GM12878 (cell line): ENCODE measurements around the gene TGFBI.

Experiments
- CHD2 ChIP-seq: IDR thresholded peaks from 2 replicates; pipeline ENCODE4 v1.6.1; 2011; ENCODE audit warnings: low read depth, low read length, improper control_type of control experiment, borderline replicate concordance
- CREB1 ChIP-seq: IDR thresholded peaks from 2 replicates; pipeline ENCODE4 v1.6.1; 2012; ENCODE audit warnings: low read depth, mild to moderate bottlenecking, inconsistent platforms
- CTCF ChIP-seq, 3 experiments: IDR thresholded peaks in 2 of 3; conservative IDR thresholded peaks in 1 of 3; 2 replicates each; pipeline ENCODE4 v1.5.1; 2011; ENCODE audit warnings: low read depth in 3 of 3, low read length in 3 of 3, mild to moderate bottlenecking in 3 of 3, control low read depth in 2 of 3, moderate library complexity in 2 of 3, inconsistent platforms in 1 of 3, mixed read lengths in 1 of 3; ENCODE audit not compliant: control insufficient read depth in 2 of 3, insufficient read depth in 1 of 3; ENCODE audit errors: extremely low read depth in 1 of 3
- HDAC2 ChIP-seq: fragments of 200-600 bp; sonication (generic); IDR thresholded peaks from 2 replicates; pipeline ENCODE4 v1.6.1; 2017
- NBN ChIP-seq: fragments of 450-650 bp; IDR thresholded peaks from 2 replicates; pipeline ENCODE4 v1.6.1; 2016
- POLR2A ChIP-seq: IDR thresholded peaks from 2 replicates; pipeline ENCODE4 v1.6.1; 2011; ENCODE audit warnings: low read depth, mild to moderate bottlenecking, low read length
- SMC3 ChIP-seq: IDR thresholded peaks from 2 replicates; pipeline ENCODE4 v1.6.1; 2011; ENCODE audit warnings: low read length, improper control_type of control experiment, borderline replicate concordance
- ZZZ3 ChIP-seq: IDR thresholded peaks from 2 replicates; pipeline ENCODE4 v1.6.1; 2011; ENCODE audit warnings: low read depth; ENCODE audit not compliant: control insufficient read depth, insufficient read length
- TF ChIP-seq, protein P1 (sequence below): fragments of 450-650 bp; IDR thresholded peaks from 2 replicates; pipeline ENCODE4 v1.6.1; 2017; ENCODE audit warnings: mild to moderate bottlenecking

- TF ChIP-seq SMC3 (no peak), NBN (no peak), HDAC2 (no peak), ZZZ3 (no peak), CTCF (IDR thresholded peaks at IDR 0.05 in 2 of 3, conservative IDR thresholded peaks at IDR 0.05 in 1 of 3; ENCODE audit: control insufficient read depth in 2 of 3, extremely low read depth in 1 of 3, insufficient read depth in 1 of 3, low read depth in 3 of 3, low read length in 3 of 3) (no peak), POLR2A (no peak), CHD2 (no peak), CREB1 (no peak)
- TF ChIP-seq, protein P1, sequence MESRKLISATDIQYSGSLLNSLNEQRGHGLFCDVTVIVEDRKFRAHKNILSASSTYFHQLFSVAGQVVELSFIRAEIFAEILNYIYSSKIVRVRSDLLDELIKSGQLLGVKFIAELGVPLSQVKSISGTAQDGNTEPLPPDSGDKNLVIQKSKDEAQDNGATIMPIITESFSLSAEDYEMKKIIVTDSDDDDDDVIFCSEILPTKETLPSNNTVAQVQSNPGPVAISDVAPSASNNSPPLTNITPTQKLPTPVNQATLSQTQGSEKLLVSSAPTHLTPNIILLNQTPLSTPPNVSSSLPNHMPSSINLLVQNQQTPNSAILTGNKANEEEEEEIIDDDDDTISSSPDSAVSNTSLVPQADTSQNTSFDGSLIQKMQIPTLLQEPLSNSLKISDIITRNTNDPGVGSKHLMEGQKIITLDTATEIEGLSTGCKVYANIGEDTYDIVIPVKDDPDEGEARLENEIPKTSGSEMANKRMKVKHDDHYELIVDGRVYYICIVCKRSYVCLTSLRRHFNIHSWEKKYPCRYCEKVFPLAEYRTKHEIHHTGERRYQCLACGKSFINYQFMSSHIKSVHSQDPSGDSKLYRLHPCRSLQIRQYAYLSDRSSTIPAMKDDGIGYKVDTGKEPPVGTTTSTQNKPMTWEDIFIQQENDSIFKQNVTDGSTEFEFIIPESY = no peak
Observed at GRCh38 chr5:135979510-135979909, 49.3 kb upstream of the TGFBI start.
